CD4-positive, alpha-beta memory T cell (primary cell): ENCODE data around the gene TMEM131. TPM values are rescaled to one million over a fixed set of nuclear protein-coding genes. Genes with fewer than 3 reads are reported as not detected.

Experiments used
- CTCF ChIA-PET: fragments of 350-600 bp; sonication (Branson Sonifier 250); formaldehyde crosslinking; loops from one replicate; lab custom pipeline; 2021; ENCODE audit warnings: inconsistent platforms; ENCODE audit not compliant: partially characterized antibody; lab: Charles Lee
- POLR2A ChIA-PET: fragments of 350-600 bp; sonication (Branson Sonifier 250); formaldehyde crosslinking; loops from one replicate; lab custom pipeline; 2021; ENCODE audit not compliant: partially characterized antibody; lab: Charles Lee
- DNase-seq, 5 donors: peaks; one replicate each; pipeline versions ENCODE4 v3.0.0 to v3.0.0-alpha.2; 2020 to 2022; ENCODE audit warnings: mixed read lengths in 1 of 5
- H3K27ac ChIP-seq: one replicate; pipeline ENCODE4 v1.7.0; 2013; ENCODE audit warnings: low read depth, low read length
- H3K27me3 ChIP-seq: 2 replicates; pipeline ENCODE4 v1.7.0; 2013; ENCODE audit warnings: mild to moderate bottlenecking, low read length, moderate library complexity; ENCODE audit not compliant: insufficient read depth
- H3K36me3 ChIP-seq: 2 replicates; pipeline ENCODE4 v1.7.0; 2013; ENCODE audit warnings: mild to moderate bottlenecking, low read length, moderate library complexity; ENCODE audit not compliant: insufficient read depth
- H3K4me1 ChIP-seq: 2 replicates; pipeline ENCODE4 v1.7.0; 2013; ENCODE audit warnings: mild to moderate bottlenecking, low read length, moderate library complexity; ENCODE audit not compliant: insufficient read depth
- H3K4me3 ChIP-seq, 2 donors: one replicate each; pipeline ENCODE4 v1.7.0; 2013; ENCODE audit warnings: low read length in 2 of 2, mild to moderate bottlenecking in 1 of 2
- H3K9me3 ChIP-seq, 2 donors: one replicate each; pipeline ENCODE4 v1.7.0; 2013; ENCODE audit warnings: low read length in 2 of 2, control low read depth in 1 of 2; ENCODE audit not compliant: control insufficient read depth in 1 of 2
- H3K27ac Mint-ChIP-seq, 7 donors: one replicate each; pipeline ENCODE4 v1.8.0; 2020 to 2021; ENCODE audit warnings: mixed read lengths in 7 of 7, mild to moderate bottlenecking in 6 of 7, inconsistent platforms in 3 of 7, moderate library complexity in 3 of 7
- H3K27me3 Mint-ChIP-seq, 2 donors: one replicate each; pipeline ENCODE4 v1.8.0; 2020 to 2021; ENCODE audit warnings: mixed read lengths in 2 of 2
- H3K36me3 Mint-ChIP-seq, 2 donors: one replicate each; pipeline ENCODE4 v1.8.0; 2020 to 2021; ENCODE audit warnings: mixed read lengths in 2 of 2, inconsistent platforms in 1 of 2, mild to moderate bottlenecking in 1 of 2
- H3K4me1 Mint-ChIP-seq, 4 donors: one replicate each; pipeline ENCODE4 v1.8.0; 2020 to 2021; ENCODE audit warnings: mixed read lengths in 4 of 4, mild to moderate bottlenecking in 1 of 4
- H3K4me3 Mint-ChIP-seq, 8 donors: one replicate each; pipeline ENCODE4 v1.8.0; 2020 to 2021; ENCODE audit warnings: mixed read lengths in 8 of 8, mild to moderate bottlenecking in 7 of 8, moderate library complexity in 6 of 8, inconsistent platforms in 3 of 8
- H3K9me3 Mint-ChIP-seq, 8 donors: one replicate each; pipeline ENCODE4 v1.8.0; 2020 to 2021; ENCODE audit warnings: mixed read lengths in 8 of 8, mild to moderate bottlenecking in 5 of 8, inconsistent platforms in 3 of 8, moderate library complexity in 1 of 8
- intact Hi-C: fragments of 100-400 bp; cut with micrococcal nuclease; formaldehyde crosslinking; loops from one replicate; pipeline ENCODE4 v1.15.1; 2023
- polyA plus RNA-seq, 2 donors: library from polyadenylated mRNA; unstranded; fragments of 300-500 nt; fragmentation: Illumina TruSeq; gene quantifications; one replicate each; pipeline ENCODE4 v1.2.3, GENCODE V29; 2021
- total RNA-seq, 2 experiments: library from RNA; stranded (reverse); gene quantifications; one replicate each; pipeline ENCODE4 v1.2.3, GENCODE V29; 2021

TMEM131 gene
- total and polyA plus RNA-seq, 4 experiments from 2014 or later: 6.3 to 47.6 (median 31.4) TPM

GRCh38 chr2:97749581-97749980 is 246.2 kb downstream of the TMEM131 start:
- peaks cover 41% of the 10 kb centered on the region for H3K4me1 ChIP-seq
- no peak for DNase-seq
- peaks cover 29 to 42% (median 33%) of the 10 kb centered on the region in 4 donors for H3K4me1 Mint-ChIP-seq
- no peaks in the 10 kb centered on the region for H3K27me3 ChIP-seq
- CTCF ChIA-PET: interaction anchor here (1.4 to 11.4 kb wide), 5 partner anchors 9 to 61 kb away, joined by 3 to 198 read pairs (median 12); partner anchors contain the start of gene ZAP70
- POLR2A ChIA-PET: no interaction called here
- intact Hi-C loops: no loop called here
- H3K27me3 Mint-ChIP-seq: no peaks in the 10 kb centered on the region
- H3K27ac Mint-ChIP-seq: no peak overlapping the region
- no peak overlapping the region for H3K27ac ChIP-seq
- peaks cover 1 to 5% of the 10 kb centered on the region in 2 donors for H3K36me3 Mint-ChIP-seq
- no peaks in the 10 kb centered on the region for H3K36me3 ChIP-seq
- H3K9me3 ChIP-seq: no peaks in the 10 kb centered on the region
- no peaks in the 10 kb centered on the region for H3K9me3 Mint-ChIP-seq
- no peak overlapping the region for H3K4me3 ChIP-seq
- H3K4me3 Mint-ChIP-seq: no peak overlapping the region

GRCh38 chr2:97747716-97748115 is 248.0 kb downstream of the TMEM131 start:
- Mint-ChIP-seq H3K27ac (peak overlapping the region in 5 of 7 donors; percentile 2 to 90 (median 39)), H3K27me3 (no peaks in the 10 kb centered on the region), H3K4me1 (peaks cover 40 to 60% (median 50%) of the 10 kb centered on the region in 4 donors), H3K36me3 (peaks cover 0 to 5% of the 10 kb centered on the region in 2 donors), H3K9me3 (peaks cover 0 to 2% (median 0%) of the 10 kb centered on the region in 8 donors), H3K4me3 (peak overlapping the region in 1 of 8 donors; percentile 0)
- ChIA-PET POLR2A (interaction anchor here (0.6 to 14.2 kb wide), 4 partner anchors 35 to 214 kb away, joined by 3 to 284 read pairs (median 4); partner anchors contain the start of genes COX5B and ZAP70), CTCF (interaction anchor here (0.7 to 11.4 kb wide), 12 partner anchors 8 to 948 kb away, joined by 3 to 198 read pairs (median 4); partner anchors contain the start of gene ZAP70)
- H3K36me3 ChIP-seq: no peaks in the 10 kb centered on the region
- no peaks in the 10 kb centered on the region for H3K27me3 ChIP-seq
- no peak overlapping the region for H3K4me3 ChIP-seq
- DNase-seq: no peak
- peaks cover 55% of the 10 kb centered on the region for H3K4me1 ChIP-seq
- no peaks in the 10 kb centered on the region for H3K9me3 ChIP-seq
- no peak overlapping the region for H3K27ac ChIP-seq
- intact Hi-C loops: loop anchor here (1.0 kb wide), 2 partner anchors 37 to 47 kb away; no protein-coding TSS in a partner anchor

GRCh38 chr2:97747285-97747684 is 248.5 kb downstream of the TMEM131 start:
- Histone ChIP-seq H3K4me3 (no peak overlapping the region), H3K27ac (no peak overlapping the region), H3K36me3 (no peaks in the 10 kb centered on the region), H3K27me3 (no peaks in the 10 kb centered on the region), H3K4me1 (peaks cover 59% of the 10 kb centered on the region), H3K9me3 (no peaks in the 10 kb centered on the region)
- CTCF ChIA-PET: interaction anchor here (0.7 to 11.4 kb wide), 5 partner anchors 8 to 948 kb away, joined by 3 to 198 read pairs (median 9); partner anchors contain the start of gene ZAP70
- intact Hi-C loops: no loop called here
- Mint-ChIP-seq H3K27me3 (no peaks in the 10 kb centered on the region), H3K36me3 (peaks cover 4 to 5% of the 10 kb centered on the region in 2 donors), H3K4me1 (peaks cover 45 to 64% (median 54%) of the 10 kb centered on the region in 4 donors), H3K4me3 (peak overlapping the region in 3 of 8 donors; percentile 0 to 22 (median 2)), H3K9me3 (peaks cover 0 to 2% (median 0%) of the 10 kb centered on the region in 8 donors), H3K27ac (peak overlapping the region in 5 of 7 donors; percentile 2 to 90 (median 39))
- no peak for DNase-seq
- POLR2A ChIA-PET: interaction anchor here (0.6 to 14.2 kb wide), 3 partner anchors 34 to 214 kb away, joined by 3 to 284 read pairs (median 4); partner anchors contain the start of gene ZAP70

GRCh38 chr2:97745474-97746174 is 250.1 kb downstream of the TMEM131 start:
- peaks cover 7 to 16% of the 10 kb centered on the region in 2 donors for H3K36me3 Mint-ChIP-seq

GRCh38 chr2:97743913-97744312 is 251.8 kb downstream of the TMEM131 start:
- no peaks in the 10 kb centered on the region for H3K9me3 ChIP-seq
- ChIA-PET POLR2A (interaction anchor here (0.8 to 14.2 kb wide), 5 partner anchors 14 to 98 kb away, joined by 3 to 284 read pairs (median 6); partner anchors contain the start of genes ACTR1B, COX5B and ZAP70), CTCF (interaction anchor here (0.9 to 10.0 kb wide), 5 partner anchors 18 to 153 kb away, joined by 3 to 166 read pairs (median 46); partner anchors contain the start of gene ZAP70)
- no peak for DNase-seq
- Mint-ChIP-seq H3K4me1 (peaks cover 59 to 84% (median 72%) of the 10 kb centered on the region in 4 donors), H3K27me3 (no peaks in the 10 kb centered on the region), H3K9me3 (peaks cover 0 to 2% (median 0%) of the 10 kb centered on the region in 8 donors), H3K36me3 (peaks cover 10 to 25% of the 10 kb centered on the region in 2 donors), H3K4me3 (peak overlapping the region in 4 of 8 donors; percentile 21 to 63 (median 42)), H3K27ac (peak overlapping the region; percentile 68 to 94 (median 89))
- H3K4me3 ChIP-seq: no peak overlapping the region
- H3K36me3 ChIP-seq: peaks cover 13% of the 10 kb centered on the region
- no peak overlapping the region for H3K27ac ChIP-seq
- no peaks in the 10 kb centered on the region for H3K27me3 ChIP-seq
- H3K4me1 ChIP-seq: peaks cover 84% of the 10 kb centered on the region
- intact Hi-C loops: no loop called here

More at GRCh38 chr2:97745474-97746174, 250.1 kb downstream of the TMEM131 start:
- Histone ChIP-seq H3K9me3 (no peaks in the 10 kb centered on the region), H3K4me1 (peaks cover 76% of the 10 kb centered on the region), H3K27ac (no peak overlapping the region), H3K36me3 (peaks cover under 1% of the 10 kb centered on the region), H3K4me3 (no peak overlapping the region), H3K27me3 (no peaks in the 10 kb centered on the region)
- CTCF ChIA-PET: interaction anchor here (1.0 to 11.4 kb wide), 7 partner anchors 9 to 155 kb away, joined by 3 to 198 read pairs (median 5); partner anchors contain the start of gene ZAP70
- POLR2A ChIA-PET: interaction anchor here (1.1 to 14.2 kb wide), 2 partner anchors 19 to 32 kb away, joined by 3 to 284 read pairs; partner anchors contain the start of gene ZAP70
- H3K27me3 Mint-ChIP-seq: no peaks in the 10 kb centered on the region
- peak; percentile 21 to 59 (median 39) for DNase-seq
- intact Hi-C loops: no loop called here
- H3K27ac Mint-ChIP-seq: peak overlapping the region; percentile 48 to 90 (median 70)
- peaks cover 57 to 81% (median 68%) of the 10 kb centered on the region in 4 donors for H3K4me1 Mint-ChIP-seq
- H3K4me3 Mint-ChIP-seq: peak overlapping the region; percentile 35 to 83 (median 69)
- peaks cover 0 to 2% (median 0%) of the 10 kb centered on the region in 8 donors for H3K9me3 Mint-ChIP-seq

GRCh38 chr2:97742381-97742847 is 253.3 kb downstream of the TMEM131 start:
- ChIA-PET POLR2A (interaction anchor here (1.0 to 14.2 kb wide), 11 partner anchors 9 to 891 kb away, joined by 3 to 284 read pairs (median 4); partner anchors contain the start of genes ACTR1B and ZAP70), CTCF (interaction anchor here (0.9 to 10.0 kb wide), 7 partner anchors 14 to 152 kb away, joined by 3 to 166 read pairs (median 46); partner anchors contain the start of gene ZAP70)
- Histone ChIP-seq H3K36me3 (peaks cover 28% of the 10 kb centered on the region), H3K4me1 (peaks cover 72% of the 10 kb centered on the region), H3K9me3 (no peaks in the 10 kb centered on the region), H3K27me3 (no peaks in the 10 kb centered on the region), H3K4me3 (no peak overlapping the region), H3K27ac (peak overlapping the region; percentile 48)
- Mint-ChIP-seq H3K4me1 (peaks cover 55 to 82% (median 68%) of the 10 kb centered on the region in 4 donors), H3K27ac (peak overlapping the region; percentile 81 to 93 (median 88)), H3K9me3 (peaks cover 0 to 2% (median 0%) of the 10 kb centered on the region in 8 donors), H3K36me3 (peaks cover 22 to 38% of the 10 kb centered on the region in 2 donors), H3K4me3 (peak overlapping the region in 6 of 8 donors; percentile 37 to 79 (median 64)), H3K27me3 (no peaks in the 10 kb centered on the region)
- peak in 1 of 5 donors; percentile 24 for DNase-seq
- intact Hi-C loops: no loop called here
